NT2/D1 (cell line): ENCODE results near the gene CCDC196.
"Not testable (repeated sequence)": the region's sequence is repeated elsewhere in the genome, so short reads cannot be mapped to it uniquely, and the experiment has no call there.

ENCODE experiments used
- DNase-seq: peaks from one replicate; pipeline ENCODE4 v3.0.0-alpha.2; 2011; ENCODE audit warnings: low read depth, low spot score
- H3K27me3 ChIP-seq: 2 replicates; pipeline ENCODE4 v1.6.0; 2011; ENCODE audit warnings: mild to moderate bottlenecking; ENCODE audit not compliant: insufficient read length, insufficient read depth
- H3K36me3 ChIP-seq: 2 replicates; pipeline ENCODE4 v1.6.1; 2011; ENCODE audit warnings: mild to moderate bottlenecking, low read length, mixed read lengths; ENCODE audit not compliant: insufficient read depth, insufficient read length
- H3K4me1 ChIP-seq: 2 replicates; pipeline ENCODE4 v1.5.1; 2011; ENCODE audit not compliant: insufficient read depth, insufficient read length
- H3K4me3 ChIP-seq: 2 replicates; pipeline ENCODE4 v1.5.1; 2011; ENCODE audit warnings: low read depth; ENCODE audit not compliant: insufficient read length
- H3K9ac ChIP-seq: 2 replicates; pipeline ENCODE4 v1.6.0; 2011; ENCODE audit warnings: low read depth; ENCODE audit not compliant: insufficient read length
- H3K9me3 ChIP-seq: 2 replicates; pipeline ENCODE4 v1.5.1; 2011; ENCODE audit warnings: mild to moderate bottlenecking, low read length; ENCODE audit not compliant: insufficient read depth
- SUZ12 ChIP-seq: IDR thresholded peaks from 2 replicates; pipeline ENCODE4 v1.6.1; 2011; ENCODE audit not compliant: insufficient read length, insufficient read depth; ENCODE audit errors: extremely low read depth
- YY1 ChIP-seq: IDR thresholded peaks from 2 replicates; pipeline ENCODE4 v1.6.1; 2011; ENCODE audit not compliant: insufficient read length, insufficient read depth
- ZNF274 ChIP-seq: IDR thresholded peaks from 2 replicates; pipeline ENCODE4 v1.6.1; 2011; ENCODE audit warnings: mild to moderate bottlenecking, low read depth, low read length

Gene CCDC196

DNA sequence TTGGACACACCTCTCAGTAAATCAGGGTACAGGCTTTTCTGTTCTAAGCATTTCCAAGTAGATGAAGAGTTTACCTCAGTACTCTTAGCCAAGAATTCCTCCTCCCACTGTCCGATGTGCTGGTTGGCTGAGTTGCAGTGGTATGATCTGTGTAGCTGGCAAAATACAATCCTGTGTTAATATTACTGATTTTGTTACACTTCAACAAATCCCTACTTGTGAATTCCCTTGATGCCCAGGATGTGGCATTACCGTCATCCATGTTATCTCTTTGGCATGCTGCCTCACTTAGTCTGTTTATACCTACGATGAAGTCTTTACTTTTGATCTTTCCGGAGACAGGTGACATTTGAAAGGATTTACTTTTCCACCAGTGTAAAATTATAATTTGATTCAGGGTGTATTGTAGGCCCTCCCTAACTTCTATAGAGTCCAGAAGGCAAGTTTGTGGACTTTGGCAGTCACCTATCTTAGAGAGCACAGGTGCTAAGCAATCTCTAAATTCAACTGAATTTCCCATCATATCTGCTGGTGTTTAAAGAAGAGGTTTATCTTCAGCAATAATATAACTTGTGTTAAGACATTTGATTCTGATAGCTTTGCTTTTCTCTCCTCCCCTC lies 10.1 kb downstream of the CCDC196 start:
- Histone ChIP-seq H3K4me1 (no peaks in the 10 kb centered on the region), H3K9ac (no peak overlapping the region), H3K4me3 (no peak overlapping the region)

DNA sequence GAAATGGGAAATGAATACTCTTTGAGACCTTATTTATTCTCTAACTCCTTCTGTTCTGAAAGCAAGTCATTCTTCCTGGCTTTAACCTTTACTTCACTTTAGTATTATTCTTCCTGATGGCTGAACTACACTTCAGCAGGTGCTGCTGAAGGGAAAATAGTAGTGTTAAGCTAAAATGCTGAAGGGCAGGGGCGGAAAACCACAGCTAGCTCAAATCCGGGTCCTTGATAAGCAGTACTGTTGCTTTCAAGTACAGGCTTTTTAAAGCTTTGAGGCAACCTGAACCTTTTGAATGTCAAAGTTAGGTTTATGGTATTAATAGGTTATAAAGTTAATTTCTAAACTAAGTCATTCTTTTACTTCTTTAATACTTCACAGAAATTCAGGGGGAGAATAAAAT lies 10.7 kb downstream of the CCDC196 start:
- no peak for DNase-seq
- Histone ChIP-seq H3K9me3 (no peaks in the 10 kb centered on the region), H3K9ac (no peak overlapping the region), H3K27me3 (no peaks in the 10 kb centered on the region), H3K36me3 (no peaks in the 10 kb centered on the region), H3K4me3 (no peak overlapping the region), H3K4me1 (no peaks in the 10 kb centered on the region)
- TF ChIP-seq ZNF274 = no peak
- no peak for TF ChIP-seq SUZ12
- no peak for TF ChIP-seq YY1

More for the DNA sequence above, 10.1 kb downstream of the CCDC196 start:
- no peaks in the 10 kb centered on the region for H3K36me3 ChIP-seq
- H3K27me3 ChIP-seq = no peaks in the 10 kb centered on the region
- H3K9me3 ChIP-seq = no peaks in the 10 kb centered on the region
- DNase-seq = no peak
- TF ChIP-seq SUZ12 (no peak), ZNF274 (no peak), YY1 (no peak)

- Histone ChIP-seq H3K4me1 (no peaks in the 10 kb centered on the region), H3K4me3 (no peak overlapping the region), H3K9ac (no peak overlapping the region), H3K9me3 (no peaks in the 10 kb centered on the region), H3K27me3 (no peaks in the 10 kb centered on the region), H3K36me3 (no peaks in the 10 kb centered on the region)
- no peak for DNase-seq
- no peak for TF ChIP-seq YY1
- no peak for TF ChIP-seq ZNF274
- TF ChIP-seq SUZ12 = no peak
Measured at GRCh38 chr14:66498311-66498710, 12.1 kb downstream of the CCDC196 start.

GRCh38 chr14:66501592-66501991 lies 15.4 kb downstream of the CCDC196 start:
- no peaks in the 10 kb centered on the region for H3K27me3 ChIP-seq
- H3K9me3 ChIP-seq = no peaks in the 10 kb centered on the region
- DNase-seq = no peak
- H3K4me3 ChIP-seq = no peak overlapping the region
- TF ChIP-seq ZNF274 (no peak), YY1 (no peak), SUZ12 (no peak)
- H3K4me1 ChIP-seq = no peaks in the 10 kb centered on the region
- no peak overlapping the region for H3K9ac ChIP-seq
- no peaks in the 10 kb centered on the region for H3K36me3 ChIP-seq

DNA sequence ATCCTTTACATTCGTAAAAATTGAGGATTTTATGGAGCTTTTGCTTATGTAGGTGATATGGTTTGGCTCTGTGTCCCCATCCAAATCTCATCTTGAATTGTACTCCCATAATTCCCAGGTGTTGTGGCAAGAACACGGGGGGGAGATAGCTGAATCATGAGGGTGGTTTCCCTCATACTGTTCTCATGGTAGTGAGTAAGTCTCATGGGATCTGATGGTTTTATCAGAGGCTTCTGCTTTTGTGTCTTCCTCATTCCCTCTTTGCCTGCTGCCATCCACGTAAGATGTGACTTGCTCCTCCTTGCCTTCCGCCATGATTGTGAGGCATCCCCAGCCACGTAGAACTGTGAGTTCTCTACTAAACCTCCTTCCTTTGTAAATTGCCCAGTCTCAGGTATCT lies 16.7 kb downstream of the CCDC196 start:
- not testable (repeated sequence) for H3K9me3 ChIP-seq, H3K4me3 ChIP-seq, DNase-seq, H3K4me1 ChIP-seq, H3K27me3 ChIP-seq, H3K36me3 ChIP-seq, H3K9ac ChIP-seq

GRCh38 chr14:66503532-66503931 lies 17.4 kb downstream of the CCDC196 start:
- no peaks in the 10 kb centered on the region for H3K4me1 ChIP-seq
- H3K4me3 ChIP-seq = no peak overlapping the region
- no peaks in the 10 kb centered on the region for H3K36me3 ChIP-seq
- no peak for DNase-seq
- no peak for TF ChIP-seq ZNF274
- TF ChIP-seq SUZ12 = no peak
- no peak for TF ChIP-seq YY1
- no peaks in the 10 kb centered on the region for H3K27me3 ChIP-seq
- no peaks in the 10 kb centered on the region for H3K9me3 ChIP-seq
- no peak overlapping the region for H3K9ac ChIP-seq

DNA sequence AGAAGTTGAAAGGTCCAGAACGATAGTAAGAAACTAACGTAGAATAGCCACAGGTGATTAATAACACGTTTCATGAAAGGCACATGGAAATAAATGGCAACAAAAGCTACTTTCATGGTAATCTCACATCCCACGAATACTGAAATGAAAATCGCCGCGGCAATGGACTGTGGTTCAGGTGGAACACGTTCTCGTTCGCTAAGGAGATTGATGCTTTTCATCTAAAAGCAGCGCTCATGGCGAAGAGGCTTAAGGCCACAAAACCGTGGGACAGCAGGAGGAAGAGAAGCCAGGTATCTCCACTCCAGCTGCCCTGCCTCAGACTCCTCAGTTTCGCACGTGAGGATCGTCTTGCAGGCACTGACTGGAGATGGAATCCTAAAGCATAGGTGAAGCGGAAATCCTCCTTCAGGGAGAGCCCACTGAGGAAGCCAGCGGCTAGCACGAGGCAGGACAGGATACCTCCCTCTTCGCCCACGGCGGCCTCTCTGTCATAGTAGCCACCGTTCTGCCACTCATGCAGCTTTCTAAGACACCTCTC lies 21.1 kb downstream of the CCDC196 start:
- H3K9ac ChIP-seq = peak overlapping the region; percentile 85
- H3K27me3 ChIP-seq = peaks cover 26% of the 10 kb centered on the region
- H3K4me3 ChIP-seq = peak overlapping the region; percentile 76
- H3K4me1 ChIP-seq = no peaks in the 10 kb centered on the region
- DNase-seq = peak; percentile 5
- no peaks in the 10 kb centered on the region for H3K9me3 ChIP-seq
- no peaks in the 10 kb centered on the region for H3K36me3 ChIP-seq
- TF ChIP-seq YY1 = no peak
- TF ChIP-seq SUZ12 = no peak
- TF ChIP-seq ZNF274 = no peak
